Measurements from ENCODE around the gene MUC15.
"Not testable (repeated sequence)": the region's sequence is repeated elsewhere in the genome, so short reads cannot be mapped to it uniquely, and the experiment has no call there.

The MUC15 gene

GRCh38 chr11:26571861-26572654 lies at the start of gene MUC15:
MUC15 (minus strand) TSS chr11:26572263; CDS start chr11:26567094, 5,169 bp downstream.
- Mint-ChIP-seq H3K36me3 (no peaks in the 10 kb centered on the region), H3K27me3 (no peaks in the 10 kb centered on the region), H3K9me3 (ENCODE audit: low read depth) (no peaks in the 10 kb centered on the region), H3K4me1 (ENCODE audit: low read depth) (no peaks in the 10 kb centered on the region), H3K4me3 (no peak within 1 kb of the TSS), H3K27ac (no peak within 1 kb of the TSS)

GRCh38 chr11:26621132-26621531 lies 49.1 kb upstream of the MUC15 start:
- no peak overlapping the region for H3K4me3 Mint-ChIP-seq
- H3K27ac Mint-ChIP-seq = no peak overlapping the region
- H3K36me3 Mint-ChIP-seq = no peaks in the 10 kb centered on the region
- H3K4me1 Mint-ChIP-seq (ENCODE audit: low read depth) = no peaks in the 10 kb centered on the region
- H3K27me3 Mint-ChIP-seq = no peaks in the 10 kb centered on the region
- H3K9me3 Mint-ChIP-seq (ENCODE audit: low read depth) = peaks cover 5% of the 10 kb centered on the region

- Mint-ChIP-seq H3K36me3 (no peaks in the 10 kb centered on the region), H3K27me3 (no peaks in the 10 kb centered on the region), H3K27ac (no peak overlapping the region), H3K9me3 (ENCODE audit: low read depth) (peaks cover 5% of the 10 kb centered on the region), H3K4me3 (no peak overlapping the region), H3K4me1 (ENCODE audit: low read depth) (no peaks in the 10 kb centered on the region)
These were observed 48.4 kb upstream of the MUC15 start for GRCh38 chr11:26620282-26621045.

- H3K27me3 Mint-ChIP-seq = no peaks in the 10 kb centered on the region
- no peaks in the 10 kb centered on the region for H3K4me1 Mint-ChIP-seq (ENCODE audit: low read depth)
- no peak overlapping the region for H3K4me3 Mint-ChIP-seq
- no peak overlapping the region for H3K27ac Mint-ChIP-seq
- peaks cover 5% of the 10 kb centered on the region for H3K9me3 Mint-ChIP-seq (ENCODE audit: low read depth)
- no peaks in the 10 kb centered on the region for H3K36me3 Mint-ChIP-seq
These were observed 46.4 kb upstream of the MUC15 start for GRCh38 chr11:26618441-26618840.

GRCh38 chr11:26613759-26614158 lies 41.7 kb upstream of the MUC15 start:
- Mint-ChIP-seq H3K27me3 (no peaks in the 10 kb centered on the region), H3K9me3 (ENCODE audit: low read depth) (peaks cover 5% of the 10 kb centered on the region), H3K4me1 (ENCODE audit: low read depth) (no peaks in the 10 kb centered on the region), H3K36me3 (no peaks in the 10 kb centered on the region), H3K27ac (no peak overlapping the region), H3K4me3 (no peak overlapping the region)

GRCh38 chr11:26608507-26609146 lies 36.6 kb upstream of the MUC15 start:
- no peaks in the 10 kb centered on the region for H3K4me1 Mint-ChIP-seq (ENCODE audit: low read depth)
- H3K27me3 Mint-ChIP-seq = no peaks in the 10 kb centered on the region
- no peak overlapping the region for H3K27ac Mint-ChIP-seq
- no peaks in the 10 kb centered on the region for H3K36me3 Mint-ChIP-seq
- H3K4me3 Mint-ChIP-seq = no peak overlapping the region
- peaks cover 4% of the 10 kb centered on the region for H3K9me3 Mint-ChIP-seq (ENCODE audit: low read depth)

- H3K4me1 Mint-ChIP-seq (ENCODE audit: low read depth) = no peaks in the 10 kb centered on the region
- H3K9me3 Mint-ChIP-seq (ENCODE audit: low read depth) = peaks cover 4% of the 10 kb centered on the region
- no peaks in the 10 kb centered on the region for H3K27me3 Mint-ChIP-seq
- H3K36me3 Mint-ChIP-seq = no peaks in the 10 kb centered on the region
- no peak overlapping the region for H3K4me3 Mint-ChIP-seq
- H3K27ac Mint-ChIP-seq = no peak overlapping the region
These were observed 35.9 kb upstream of the MUC15 start for GRCh38 chr11:26607725-26608506.

- no peak overlapping the region for H3K27ac Mint-ChIP-seq
These were observed 27.9 kb upstream of the MUC15 start for GRCh38 chr11:26599876-26600434.

GRCh38 chr11:26599425-26599824 lies 27.4 kb upstream of the MUC15 start:
- Mint-ChIP-seq H3K27me3 (no peaks in the 10 kb centered on the region), H3K27ac (no peak overlapping the region), H3K36me3 (no peaks in the 10 kb centered on the region), H3K4me3 (no peak overlapping the region), H3K9me3 (ENCODE audit: low read depth) (peaks cover 8% of the 10 kb centered on the region), H3K4me1 (ENCODE audit: low read depth) (no peaks in the 10 kb centered on the region)

More at GRCh38 chr11:26599876-26600434, 27.9 kb upstream of the MUC15 start:
- Mint-ChIP-seq H3K36me3 (no peaks in the 10 kb centered on the region), H3K27me3 (no peaks in the 10 kb centered on the region), H3K4me1 (ENCODE audit: low read depth) (no peaks in the 10 kb centered on the region), H3K9me3 (ENCODE audit: low read depth) (peaks cover 8% of the 10 kb centered on the region), H3K4me3 (no peak overlapping the region)

- Mint-ChIP-seq H3K36me3 (no peaks in the 10 kb centered on the region), H3K27me3 (no peaks in the 10 kb centered on the region), H3K4me1 (ENCODE audit: low read depth) (no peaks in the 10 kb centered on the region), H3K27ac (no peak overlapping the region), H3K4me3 (no peak overlapping the region), H3K9me3 (ENCODE audit: low read depth) (peaks cover 4% of the 10 kb centered on the region)
These were observed 25.8 kb upstream of the MUC15 start for GRCh38 chr11:26597899-26598298.

GRCh38 chr11:26597049-26597689 lies 25.1 kb upstream of the MUC15 start:
- H3K36me3 Mint-ChIP-seq; H3K27me3 Mint-ChIP-seq; H3K9me3 Mint-ChIP-seq (ENCODE audit: low read depth); H3K4me3 Mint-ChIP-seq; H3K27ac Mint-ChIP-seq; H3K4me1 Mint-ChIP-seq (ENCODE audit: low read depth): not testable (repeated sequence)

GRCh38 chr11:26595207-26595865 lies 23.3 kb upstream of the MUC15 start:
- not testable (repeated sequence) for H3K36me3 Mint-ChIP-seq; H3K4me3 Mint-ChIP-seq; H3K27ac Mint-ChIP-seq; H3K4me1 Mint-ChIP-seq (ENCODE audit: low read depth); H3K27me3 Mint-ChIP-seq; H3K9me3 Mint-ChIP-seq (ENCODE audit: low read depth)

GRCh38 chr11:26593691-26594090 lies 21.6 kb upstream of the MUC15 start:
- Mint-ChIP-seq H3K4me1 (ENCODE audit: low read depth) (no peaks in the 10 kb centered on the region), H3K27me3 (no peaks in the 10 kb centered on the region), H3K27ac (no peak overlapping the region), H3K9me3 (ENCODE audit: low read depth) (peaks cover 9% of the 10 kb centered on the region), H3K36me3 (no peaks in the 10 kb centered on the region), H3K4me3 (no peak overlapping the region)

- no peaks in the 10 kb centered on the region for H3K4me1 Mint-ChIP-seq (ENCODE audit: low read depth)
- peaks cover 9% of the 10 kb centered on the region for H3K9me3 Mint-ChIP-seq (ENCODE audit: low read depth)
- H3K27ac Mint-ChIP-seq = no peak overlapping the region
- H3K27me3 Mint-ChIP-seq = no peaks in the 10 kb centered on the region
- H3K36me3 Mint-ChIP-seq = no peaks in the 10 kb centered on the region
- H3K4me3 Mint-ChIP-seq = no peak overlapping the region
These were observed 15.0 kb upstream of the MUC15 start for GRCh38 chr11:26587073-26587472.

Measured in activated naive CD8-positive, alpha-beta T cell (primary cell).